NB4 (cell line): ENCODE data around the gene SLC4A9.
A peak's percentile ranks its signal among the peaks of the same experiment; 100 is the strongest.

Source experiments
- DNase-seq: peaks from one replicate; pipeline ENCODE4 v3.0.0; 2010; ENCODE audit warnings: low read depth
- H3K4me3 ChIP-seq: one replicate; pipeline ENCODE4 v1.5.1; 2011; ENCODE audit warnings: mild to moderate bottlenecking, low read depth, low read length, moderate library complexity
- MYC ChIP-seq: IDR thresholded peaks from 2 replicates; pipeline ENCODE4 v1.6.1; 2011; ENCODE audit warnings: low read depth, low read length
- POLR2A ChIP-seq: IDR thresholded peaks from 2 replicates; pipeline ENCODE4 v1.6.1; 2011; ENCODE audit warnings: mild to moderate bottlenecking; ENCODE audit not compliant: insufficient read length; ENCODE audit errors: extremely low read depth
- TF ChIP-seq, protein P1 (sequence below): IDR thresholded peaks from 2 replicates; pipeline ENCODE4 v1.6.1; 2011; ENCODE audit warnings: low read depth, low read length
- TF ChIP-seq, protein P2 (sequence below): IDR thresholded peaks from one replicate; pipeline ENCODE4 v1.5.1; 2012; ENCODE audit warnings: low read depth, low read length

The SLC4A9 gene

DNA sequence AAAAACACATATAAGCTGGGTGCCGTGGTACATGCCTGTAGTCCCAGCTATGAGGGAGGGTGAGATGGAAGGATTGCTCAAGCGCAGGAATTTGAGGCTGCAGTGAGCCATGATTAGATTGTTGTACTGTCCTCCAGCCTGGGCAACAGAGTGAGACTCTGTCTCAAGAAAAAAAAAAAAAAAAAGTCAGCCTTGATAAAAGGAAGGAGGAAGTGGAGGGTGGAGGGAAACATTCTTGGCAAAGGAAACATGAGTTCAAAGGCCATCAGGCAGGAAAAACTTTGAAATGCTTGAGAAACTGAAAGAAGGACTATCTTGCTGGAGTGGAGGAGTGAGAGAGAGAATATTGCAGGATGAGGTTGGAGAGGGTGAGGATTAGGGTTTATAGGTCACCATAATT lies 23.3 kb downstream of the SLC4A9 start:
- TF ChIP-seq, protein P1, sequence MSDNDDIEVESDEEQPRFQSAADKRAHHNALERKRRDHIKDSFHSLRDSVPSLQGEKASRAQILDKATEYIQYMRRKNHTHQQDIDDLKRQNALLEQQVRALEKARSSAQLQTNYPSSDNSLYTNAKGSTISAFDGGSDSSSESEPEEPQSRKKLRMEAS, result no peak
- TF ChIP-seq, protein P2, sequence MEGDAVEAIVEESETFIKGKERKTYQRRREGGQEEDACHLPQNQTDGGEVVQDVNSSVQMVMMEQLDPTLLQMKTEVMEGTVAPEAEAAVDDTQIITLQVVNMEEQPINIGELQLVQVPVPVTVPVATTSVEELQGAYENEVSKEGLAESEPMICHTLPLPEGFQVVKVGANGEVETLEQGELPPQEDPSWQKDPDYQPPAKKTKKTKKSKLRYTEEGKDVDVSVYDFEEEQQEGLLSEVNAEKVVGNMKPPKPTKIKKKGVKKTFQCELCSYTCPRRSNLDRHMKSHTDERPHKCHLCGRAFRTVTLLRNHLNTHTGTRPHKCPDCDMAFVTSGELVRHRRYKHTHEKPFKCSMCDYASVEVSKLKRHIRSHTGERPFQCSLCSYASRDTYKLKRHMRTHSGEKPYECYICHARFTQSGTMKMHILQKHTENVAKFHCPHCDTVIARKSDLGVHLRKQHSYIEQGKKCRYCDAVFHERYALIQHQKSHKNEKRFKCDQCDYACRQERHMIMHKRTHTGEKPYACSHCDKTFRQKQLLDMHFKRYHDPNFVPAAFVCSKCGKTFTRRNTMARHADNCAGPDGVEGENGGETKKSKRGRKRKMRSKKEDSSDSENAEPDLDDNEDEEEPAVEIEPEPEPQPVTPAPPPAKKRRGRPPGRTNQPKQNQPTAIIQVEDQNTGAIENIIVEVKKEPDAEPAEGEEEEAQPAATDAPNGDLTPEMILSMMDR, result no peak
- TF ChIP-seq POLR2A (no peak), MYC (no peak)
- DNase-seq, result no peak
- H3K4me3 ChIP-seq, result no peak overlapping the region

DNA sequence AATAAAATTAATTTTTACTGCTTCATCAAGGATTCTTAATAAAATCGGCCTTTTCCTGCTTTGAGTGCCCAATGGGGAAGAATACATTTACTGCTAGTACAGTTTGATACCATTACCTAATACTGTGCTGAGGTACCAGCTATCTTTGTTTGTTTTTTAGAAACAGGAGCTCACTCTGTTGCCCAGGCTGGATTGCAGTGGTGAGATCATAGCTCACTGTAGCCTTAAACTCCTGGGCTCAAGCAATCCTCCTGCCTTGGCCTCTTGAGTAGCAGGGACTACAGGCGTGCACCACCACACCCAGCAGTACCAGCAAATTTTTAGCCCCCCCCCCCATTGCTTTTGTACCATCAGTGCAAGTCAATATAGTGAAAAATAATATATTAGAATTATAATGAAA lies 28.1 kb downstream of the SLC4A9 start:
- H3K4me3 ChIP-seq, result no peak overlapping the region
- DNase-seq, result no peak
- TF ChIP-seq, protein P2, result no peak
- TF ChIP-seq POLR2A (no peak), MYC (no peak)
- TF ChIP-seq, protein P1, result no peak

DNA sequence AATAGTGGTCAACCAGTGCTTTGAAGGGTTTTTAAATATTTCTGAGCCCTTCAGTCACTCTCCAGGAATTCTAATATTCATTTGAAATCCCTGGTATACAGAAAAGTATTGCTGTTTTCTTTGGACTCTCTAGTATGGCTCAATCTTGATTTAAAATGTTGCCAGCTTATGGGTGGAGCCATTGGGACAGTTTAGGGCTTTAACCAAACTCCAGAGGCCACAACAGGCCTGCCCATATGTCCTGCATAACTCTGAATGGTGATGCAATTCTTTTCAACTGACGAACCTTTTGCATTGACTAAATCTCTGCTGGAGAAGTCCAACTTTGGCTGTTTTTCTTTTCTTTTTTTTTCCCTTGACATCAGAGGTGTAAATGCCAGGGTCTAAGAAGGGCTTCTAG lies 31.3 kb downstream of the SLC4A9 start:
- DNase-seq, result peak; percentile 60
- no peak overlapping the region for H3K4me3 ChIP-seq
- TF ChIP-seq, protein P1, result peak; percentile 37; the same call in 1 of the 2 replicates
- TF ChIP-seq, protein P2, result no peak
- peak; percentile 39; the same call in 1 of the 2 replicates for TF ChIP-seq MYC

DNA sequence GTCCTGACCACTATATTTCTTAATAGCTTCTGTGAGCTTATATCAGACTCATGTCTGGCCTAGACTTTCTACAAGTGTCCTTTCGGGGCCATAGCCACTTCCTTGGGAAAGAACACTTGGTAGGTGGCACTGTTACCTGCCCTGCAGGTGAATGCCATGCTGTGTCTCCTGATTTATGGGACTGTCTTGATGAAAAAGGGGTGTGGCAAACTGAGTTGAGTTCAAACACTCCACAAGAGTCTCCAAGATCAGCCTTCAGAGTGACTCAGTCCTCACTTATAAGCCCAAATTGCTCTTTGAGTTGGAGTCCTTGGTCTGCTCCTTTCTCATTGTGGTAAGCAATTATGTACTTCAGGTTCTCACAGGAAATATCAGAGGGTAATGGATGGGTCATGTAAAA lies 31.7 kb downstream of the SLC4A9 start:
- H3K4me3 ChIP-seq, result no peak overlapping the region
- DNase-seq, result no peak
- TF ChIP-seq, protein P2, result no peak
- TF ChIP-seq, protein P1, result no peak
- TF ChIP-seq MYC (no peak), POLR2A (no peak)

DNA sequence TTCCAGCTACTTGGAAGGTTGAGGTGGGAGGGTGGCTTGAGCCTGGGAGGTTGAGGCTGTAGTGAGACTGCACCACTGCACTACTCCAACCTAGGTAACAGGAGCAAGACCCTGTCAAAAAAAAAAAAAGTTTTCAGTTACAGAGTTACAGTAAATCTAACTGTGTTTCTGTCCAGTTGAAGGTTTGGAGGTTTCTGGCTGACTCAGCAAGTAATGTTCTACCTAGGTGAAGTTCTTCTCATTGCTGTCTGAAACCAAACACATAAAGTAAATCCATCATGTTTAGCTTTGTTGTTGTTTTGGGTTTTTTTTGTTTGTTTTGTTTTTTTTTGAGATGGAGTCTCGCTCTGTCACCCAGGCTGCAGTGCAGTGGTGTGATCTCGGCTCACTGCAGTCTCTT lies 33.7 kb downstream of the SLC4A9 start:
- no peak for DNase-seq
- no peak for TF ChIP-seq POLR2A
- no peak overlapping the region for H3K4me3 ChIP-seq

DNA sequence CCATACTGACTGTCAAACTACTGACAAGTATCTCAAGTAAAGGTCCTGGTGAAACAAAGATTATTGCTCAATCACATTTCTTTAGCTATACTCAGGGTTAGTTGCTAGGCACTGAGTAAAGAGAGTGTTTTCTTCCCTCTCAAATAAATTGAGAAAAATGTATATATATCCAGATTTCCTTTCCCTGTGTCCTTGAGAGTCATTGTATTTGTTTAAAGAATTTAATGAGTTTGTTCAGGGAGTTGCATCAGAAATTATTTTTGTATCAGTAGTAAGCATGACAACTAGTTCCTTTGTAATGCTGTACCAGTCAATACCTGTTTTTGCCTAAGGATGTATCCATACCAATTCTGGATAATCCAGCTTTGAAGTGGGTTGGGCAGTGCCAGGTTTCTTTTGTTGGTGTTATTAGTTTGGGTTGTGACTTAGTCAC lies 38.4 kb downstream of the SLC4A9 start:
- TF ChIP-seq MYC, result no peak
- TF ChIP-seq POLR2A, result no peak
- TF ChIP-seq, protein P1, result no peak
- TF ChIP-seq, protein P2, result no peak

More for the DNA sequence above, 38.4 kb downstream of the SLC4A9 start:
- no peak overlapping the region for H3K4me3 ChIP-seq
- DNase-seq, result peak; percentile 15
